PFSK-1 (cell line): ENCODE data around the gene GPAT3.

Experiments used
- FOXP2 ChIP-seq: optimal IDR thresholded peaks from 2 replicates; pipeline ENCODE3; 2011; ENCODE audit warnings: borderline replicate concordance, control low read depth, inconsistent platforms; ENCODE audit not compliant: insufficient read depth; ENCODE audit errors: extremely low read length, extremely low read depth
- POLR2AphosphoS5 ChIP-seq: IDR thresholded peaks from 2 replicates; pipeline ENCODE4 v1.6.1; 2012; ENCODE audit warnings: low read depth, mild to moderate bottlenecking, control low read depth, low read length, moderate library complexity
- REST ChIP-seq, 2 experiments: IDR thresholded peaks; 2 replicates each; pipeline versions ENCODE4 v1.6.1 to v1.8.0; 2011 to 2012; ENCODE audit warnings: low read depth in 2 of 2, low read length in 2 of 2, control low read depth in 1 of 2, inconsistent platforms in 1 of 2, mild to moderate bottlenecking in 1 of 2, moderate library complexity in 1 of 2; ENCODE audit not compliant: insufficient read depth in 1 of 2
- SIN3A ChIP-seq: IDR thresholded peaks from 2 replicates; pipeline ENCODE4 v1.6.1; 2012; ENCODE audit warnings: mild to moderate bottlenecking, low read length, moderate library complexity, borderline replicate concordance; ENCODE audit not compliant: insufficient read depth
- TAF1 ChIP-seq: IDR thresholded peaks from 2 replicates; pipeline ENCODE4 v1.6.1; 2012; ENCODE audit warnings: low read length, control low read depth, borderline replicate concordance; ENCODE audit not compliant: insufficient read depth

The GPAT3 gene

GRCh38 chr4:83558059-83558653 lies 22.2 kb downstream of the GPAT3 start:
- TF ChIP-seq SIN3A (no peak), FOXP2 (no peak), REST (IDR thresholded peaks at IDR 0.05; ENCODE audit: insufficient read depth in 1 of 2, low read depth in 2 of 2, low read length in 2 of 2) (no peak), POLR2AphosphoS5 (no peak), TAF1 (no peak)

GRCh38 chr4:83558680-83559079 lies 22.8 kb downstream of the GPAT3 start:
- TF ChIP-seq FOXP2 (no peak), REST (IDR thresholded peaks at IDR 0.05; ENCODE audit: insufficient read depth in 1 of 2, low read depth in 2 of 2, low read length in 2 of 2) (no peak), SIN3A (no peak), TAF1 (no peak), POLR2AphosphoS5 (no peak)

GRCh38 chr4:83560523-83560922 lies 24.6 kb downstream of the GPAT3 start:
- TF ChIP-seq TAF1 (no peak), SIN3A (no peak), POLR2AphosphoS5 (no peak), FOXP2 (no peak), REST (IDR thresholded peaks at IDR 0.05; ENCODE audit: insufficient read depth in 1 of 2, low read depth in 2 of 2, low read length in 2 of 2) (no peak)

- no peak for TF ChIP-seq FOXP2
- TF ChIP-seq REST (IDR thresholded peaks at IDR 0.05; ENCODE audit: insufficient read depth in 1 of 2, low read depth in 2 of 2, low read length in 2 of 2) = no peak
- TF ChIP-seq SIN3A = no peak
- TF ChIP-seq POLR2AphosphoS5 = no peak
- no peak for TF ChIP-seq TAF1
These were observed 25.5 kb downstream of the GPAT3 start for GRCh38 chr4:83561381-83561780.

GRCh38 chr4:83563998-83564397 lies 28.1 kb downstream of the GPAT3 start:
- TF ChIP-seq REST (IDR thresholded peaks at IDR 0.05; ENCODE audit: insufficient read depth in 1 of 2, low read depth in 2 of 2, low read length in 2 of 2) (no peak), TAF1 (no peak), FOXP2 (no peak), SIN3A (no peak), POLR2AphosphoS5 (no peak)
